ENCODE data around the gene DBNDD1.

DNA sequence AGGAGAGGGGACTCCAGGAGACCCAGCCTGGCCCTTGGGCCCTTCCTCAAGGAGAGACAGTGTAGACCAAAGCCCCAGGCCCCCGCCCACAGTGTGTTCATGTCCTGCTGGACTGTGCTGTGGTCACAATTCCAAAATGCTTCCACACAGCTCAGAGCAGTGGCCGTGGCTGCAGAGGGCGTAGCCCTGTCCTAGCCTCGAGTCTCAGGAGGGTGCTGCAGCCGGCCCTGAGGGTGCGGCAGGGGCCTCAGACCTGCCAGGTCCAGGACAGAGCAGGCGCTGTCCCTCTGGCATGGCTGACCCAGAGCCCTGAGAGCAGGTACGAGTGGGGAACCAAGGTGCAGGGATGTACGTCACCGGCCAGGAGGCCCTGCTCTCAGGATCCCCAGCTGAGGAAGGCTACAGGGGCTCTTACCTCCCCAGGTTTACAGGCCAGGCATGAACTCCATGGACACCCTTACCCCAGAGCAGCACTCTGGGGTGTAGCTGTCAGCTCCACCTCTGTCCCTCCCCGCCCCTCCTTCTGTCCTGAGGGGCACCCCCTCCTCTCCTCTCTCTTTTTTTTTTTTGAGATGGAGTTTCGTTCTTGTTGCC, 7.3 kb downstream of the DBNDD1 start:
- TF ChIP-seq, protein P1, sequence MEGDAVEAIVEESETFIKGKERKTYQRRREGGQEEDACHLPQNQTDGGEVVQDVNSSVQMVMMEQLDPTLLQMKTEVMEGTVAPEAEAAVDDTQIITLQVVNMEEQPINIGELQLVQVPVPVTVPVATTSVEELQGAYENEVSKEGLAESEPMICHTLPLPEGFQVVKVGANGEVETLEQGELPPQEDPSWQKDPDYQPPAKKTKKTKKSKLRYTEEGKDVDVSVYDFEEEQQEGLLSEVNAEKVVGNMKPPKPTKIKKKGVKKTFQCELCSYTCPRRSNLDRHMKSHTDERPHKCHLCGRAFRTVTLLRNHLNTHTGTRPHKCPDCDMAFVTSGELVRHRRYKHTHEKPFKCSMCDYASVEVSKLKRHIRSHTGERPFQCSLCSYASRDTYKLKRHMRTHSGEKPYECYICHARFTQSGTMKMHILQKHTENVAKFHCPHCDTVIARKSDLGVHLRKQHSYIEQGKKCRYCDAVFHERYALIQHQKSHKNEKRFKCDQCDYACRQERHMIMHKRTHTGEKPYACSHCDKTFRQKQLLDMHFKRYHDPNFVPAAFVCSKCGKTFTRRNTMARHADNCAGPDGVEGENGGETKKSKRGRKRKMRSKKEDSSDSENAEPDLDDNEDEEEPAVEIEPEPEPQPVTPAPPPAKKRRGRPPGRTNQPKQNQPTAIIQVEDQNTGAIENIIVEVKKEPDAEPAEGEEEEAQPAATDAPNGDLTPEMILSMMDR (IDR thresholded peaks at IDR 0.05), result no peak
- TF ChIP-seq POLR2A (IDR thresholded peaks at IDR 0.05), result no peak
